GM23338 (cell line): ENCODE data around the gene SLC15A5. TPM values are rescaled to one million over a fixed set of nuclear protein-coding genes. Genes with fewer than 3 reads are reported as not detected.

Experiments
- ATAC-seq: fragments of 200-7000 bp; cut with Tn5 transposase; 3 replicates; pipeline ENCODE4 v1.9.1; 2020
- DNase-seq: peaks from one replicate; pipeline ENCODE4 v3.0.0-alpha.2; 2015; ENCODE audit warnings: low spot score
- H2AFZ ChIP-seq: fragments of 200-600 bp; sonication (generic); 2 replicates; pipeline ENCODE4 v1.8.0; 2016; ENCODE audit warnings: antibody characterized with exemption, mild to moderate bottlenecking, moderate library complexity
- H3F3A ChIP-seq: fragments of 200-600 bp; sonication (generic); replicated peaks from 2 replicates; pipeline ENCODE4 v1.8.0; 2017; ENCODE audit warnings: antibody characterized with exemption, mixed run types, low read depth
- H3K27ac ChIP-seq: fragments of 200-600 bp; sonication (generic); 2 replicates; pipeline ENCODE4 v1.6.1; 2016; ENCODE audit warnings: low read depth
- H3K27me3 ChIP-seq: fragments of 200-600 bp; sonication (generic); 2 replicates; pipeline ENCODE4 v1.8.0; 2016; ENCODE audit warnings: mild to moderate bottlenecking, mixed run types, moderate library complexity; ENCODE audit not compliant: insufficient read depth
- H3K36me3 ChIP-seq: fragments of 200-600 bp; sonication (generic); 2 replicates; pipeline ENCODE4 v1.8.0; 2016; ENCODE audit warnings: mild to moderate bottlenecking; ENCODE audit not compliant: insufficient read depth
- H3K4me1 ChIP-seq: fragments of 200-600 bp; sonication (generic); 2 replicates; pipeline ENCODE4 v1.8.0; 2016; ENCODE audit warnings: mild to moderate bottlenecking, moderate library complexity; ENCODE audit not compliant: insufficient read depth
- H3K4me2 ChIP-seq: fragments of 200-600 bp; sonication (generic); 2 replicates; pipeline ENCODE4 v1.7.1; 2017; ENCODE audit warnings: mixed run types
- H3K4me3 ChIP-seq: fragments of 200-600 bp; sonication (generic); 2 replicates; pipeline ENCODE4 v1.6.1; 2016; ENCODE audit warnings: mixed run types
- H3K79me2 ChIP-seq: fragments of 200-600 bp; sonication (generic); replicated peaks from 2 replicates; pipeline ENCODE4 v1.8.0; 2017; ENCODE audit warnings: mild to moderate bottlenecking; ENCODE audit not compliant: insufficient read depth
- H3K9me2 ChIP-seq: fragments of 200-600 bp; sonication (generic); 2 replicates; pipeline ENCODE4 v1.8.0; 2017; ENCODE audit not compliant: insufficient read depth
- H4K20me1 ChIP-seq: fragments of 200-600 bp; sonication (generic); replicated peaks from 2 replicates; pipeline ENCODE4 v1.8.0; 2017; ENCODE audit warnings: mild to moderate bottlenecking; ENCODE audit not compliant: insufficient read depth
- H3K27ac Mint-ChIP-seq: 2 replicates; pipeline ENCODE4 v1.8.0; 2020; ENCODE audit warnings: inconsistent platforms, mild to moderate bottlenecking, moderate library complexity, mixed read lengths
- H3K27me3 Mint-ChIP-seq: 3 replicates; pipeline ENCODE4 v1.8.0; 2022; ENCODE audit warnings: low read depth, mild to moderate bottlenecking, moderate library complexity, mixed read lengths, inconsistent platforms; ENCODE audit not compliant: insufficient read depth, poor library complexity
- H3K36me3 Mint-ChIP-seq: 3 replicates; pipeline ENCODE4 v1.8.0; 2021; ENCODE audit warnings: low read depth, mild to moderate bottlenecking, inconsistent platforms, moderate library complexity, mixed read lengths
- H3K4me1 Mint-ChIP-seq: 3 replicates; pipeline ENCODE4 v1.8.0; 2020; ENCODE audit warnings: mild to moderate bottlenecking, inconsistent platforms, mixed read lengths
- H3K4me3 Mint-ChIP-seq: 3 replicates; pipeline ENCODE4 v1.8.0; 2021; ENCODE audit warnings: moderate library complexity, mild to moderate bottlenecking, inconsistent platforms, mixed read lengths
- H3K9me3 Mint-ChIP-seq: 3 replicates; pipeline ENCODE4 v1.8.0; 2020; ENCODE audit warnings: moderate library complexity, mild to moderate bottlenecking, inconsistent platforms, mixed read lengths
- CREB1 ChIP-seq: fragments of 250-450 bp; sonication (Bioruptor Pico); IDR thresholded peaks from 2 replicates; pipeline ENCODE4 v1.5.0; 2020; ENCODE audit warnings: low read depth, mild to moderate bottlenecking, moderate library complexity
- CTCF ChIP-seq, 2 experiments: fragments of 200-600 bp in 1 of 2; sonication (generic) in 1 of 2; conservative IDR thresholded peaks; 2 replicates each; pipeline versions ENCODE4 v1.5.1 to v1.6.1; 2016 to 2017; ENCODE audit warnings: antibody characterized with exemption in 2 of 2, low read depth in 2 of 2, mild to moderate bottlenecking in 2 of 2, moderate library complexity in 1 of 2
- EZH2 ChIP-seq: fragments of 200-600 bp; sonication (generic); IDR thresholded peaks from one replicate; pipeline ENCODE4 v1.8.0; 2017; ENCODE audit warnings: antibody characterized with exemption, mild to moderate bottlenecking, low read depth; ENCODE audit not compliant: unreplicated experiment
- EZH2phosphoT487 ChIP-seq: fragments of 200-600 bp; sonication (generic); IDR thresholded peaks from one replicate; pipeline ENCODE4 v1.8.1; 2018; ENCODE audit warnings: antibody characterized with exemption; ENCODE audit not compliant: unreplicated experiment
- JUNB ChIP-seq: IDR thresholded peaks from one replicate; pipeline ENCODE4 v1.6.1; 2016; ENCODE audit warnings: antibody characterized with exemption; ENCODE audit not compliant: unreplicated experiment
- NANOG ChIP-seq: IDR thresholded peaks from 2 replicates; pipeline ENCODE4 v1.6.1; 2016; ENCODE audit warnings: antibody characterized with exemption, borderline replicate concordance
- POLR2AphosphoS5 ChIP-seq: IDR thresholded peaks from 2 replicates; pipeline ENCODE4 v1.6.1; 2016; ENCODE audit warnings: antibody characterized with exemption, low read depth
- REST ChIP-seq: IDR thresholded peaks from one replicate; pipeline ENCODE4 v1.6.1; 2018; ENCODE audit warnings: antibody characterized with exemption; ENCODE audit not compliant: unreplicated experiment
- STAT1 ChIP-seq: IDR thresholded peaks from one replicate; pipeline ENCODE4 v1.6.1; 2016; ENCODE audit warnings: antibody characterized with exemption; ENCODE audit not compliant: unreplicated experiment
- ZNF114 ChIP-seq: fragments of 250-450 bp; sonication (Bioruptor Pico); IDR thresholded peaks from 2 replicates; pipeline ENCODE4 v1.5.0; 2020; ENCODE audit warnings: mild to moderate bottlenecking, moderate library complexity
- ZNF331 ChIP-seq: fragments of 250-450 bp; sonication (Bioruptor Pico); IDR thresholded peaks from 2 replicates; pipeline ENCODE4 v1.5.0; 2020; ENCODE audit warnings: low read depth, mild to moderate bottlenecking, moderate library complexity
- polyA plus RNA-seq: library from polyadenylated mRNA; unstranded; fragments of >200 nt; fragmentation: Nextera tagmentation; extraction: Ambion mirVana; gene quantifications from 2 replicates; pipeline ENCODE4 v1.2.1, GENCODE V29; 2016
- total RNA-seq: library from RNA; depleted of rRNA; stranded (reverse); fragments of >200 nt; shearing (Covaris generic); gene quantifications from 2 replicates; pipeline ENCODE4 v1.2.3, GENCODE V29; 2014
- TF ChIP-seq, protein P1 (sequence below): fragments of 250-450 bp; sonication (Bioruptor Pico); IDR thresholded peaks from 2 replicates; pipeline ENCODE4 v1.5.0; 2020; ENCODE audit warnings: mild to moderate bottlenecking, moderate library complexity
- TF ChIP-seq, protein P2 (sequence below): IDR thresholded peaks from 2 replicates; pipeline ENCODE4 v1.6.1; 2016; ENCODE audit warnings: antibody characterized with exemption

Gene SLC15A5
- total and polyA plus RNA-seq, 2 experiments from 2014 or later = not detected

DNA sequence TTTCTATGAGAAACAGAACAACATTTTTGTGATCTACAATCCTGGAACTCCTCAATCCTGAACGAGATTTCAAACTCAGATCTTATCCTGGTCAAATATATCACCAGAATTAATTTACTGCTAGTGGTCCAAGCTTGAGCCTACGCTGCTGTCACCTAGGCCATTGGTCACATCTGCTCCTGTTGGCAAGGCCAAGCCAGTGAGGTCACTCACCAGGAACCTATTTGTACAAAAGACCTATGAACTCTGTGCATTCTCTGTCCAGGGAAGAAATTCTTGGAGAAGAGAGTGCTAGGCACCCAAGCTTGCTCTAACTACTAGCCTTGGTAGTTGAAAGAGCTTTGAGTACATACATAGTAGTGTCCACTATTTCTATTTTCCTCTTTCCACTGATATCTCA lies 106.1 kb downstream of the SLC15A5 start:
- H3K4me3 ChIP-seq = no peak overlapping the region
- H2AFZ ChIP-seq = no peak overlapping the region
- no peaks in the 10 kb centered on the region for H4K20me1 ChIP-seq
- no peak for TF ChIP-seq EZH2
- TF ChIP-seq STAT1 = no peak
- no peak for TF ChIP-seq ZNF114 (CRISPR knock-in tag)
- TF ChIP-seq, protein P1, sequence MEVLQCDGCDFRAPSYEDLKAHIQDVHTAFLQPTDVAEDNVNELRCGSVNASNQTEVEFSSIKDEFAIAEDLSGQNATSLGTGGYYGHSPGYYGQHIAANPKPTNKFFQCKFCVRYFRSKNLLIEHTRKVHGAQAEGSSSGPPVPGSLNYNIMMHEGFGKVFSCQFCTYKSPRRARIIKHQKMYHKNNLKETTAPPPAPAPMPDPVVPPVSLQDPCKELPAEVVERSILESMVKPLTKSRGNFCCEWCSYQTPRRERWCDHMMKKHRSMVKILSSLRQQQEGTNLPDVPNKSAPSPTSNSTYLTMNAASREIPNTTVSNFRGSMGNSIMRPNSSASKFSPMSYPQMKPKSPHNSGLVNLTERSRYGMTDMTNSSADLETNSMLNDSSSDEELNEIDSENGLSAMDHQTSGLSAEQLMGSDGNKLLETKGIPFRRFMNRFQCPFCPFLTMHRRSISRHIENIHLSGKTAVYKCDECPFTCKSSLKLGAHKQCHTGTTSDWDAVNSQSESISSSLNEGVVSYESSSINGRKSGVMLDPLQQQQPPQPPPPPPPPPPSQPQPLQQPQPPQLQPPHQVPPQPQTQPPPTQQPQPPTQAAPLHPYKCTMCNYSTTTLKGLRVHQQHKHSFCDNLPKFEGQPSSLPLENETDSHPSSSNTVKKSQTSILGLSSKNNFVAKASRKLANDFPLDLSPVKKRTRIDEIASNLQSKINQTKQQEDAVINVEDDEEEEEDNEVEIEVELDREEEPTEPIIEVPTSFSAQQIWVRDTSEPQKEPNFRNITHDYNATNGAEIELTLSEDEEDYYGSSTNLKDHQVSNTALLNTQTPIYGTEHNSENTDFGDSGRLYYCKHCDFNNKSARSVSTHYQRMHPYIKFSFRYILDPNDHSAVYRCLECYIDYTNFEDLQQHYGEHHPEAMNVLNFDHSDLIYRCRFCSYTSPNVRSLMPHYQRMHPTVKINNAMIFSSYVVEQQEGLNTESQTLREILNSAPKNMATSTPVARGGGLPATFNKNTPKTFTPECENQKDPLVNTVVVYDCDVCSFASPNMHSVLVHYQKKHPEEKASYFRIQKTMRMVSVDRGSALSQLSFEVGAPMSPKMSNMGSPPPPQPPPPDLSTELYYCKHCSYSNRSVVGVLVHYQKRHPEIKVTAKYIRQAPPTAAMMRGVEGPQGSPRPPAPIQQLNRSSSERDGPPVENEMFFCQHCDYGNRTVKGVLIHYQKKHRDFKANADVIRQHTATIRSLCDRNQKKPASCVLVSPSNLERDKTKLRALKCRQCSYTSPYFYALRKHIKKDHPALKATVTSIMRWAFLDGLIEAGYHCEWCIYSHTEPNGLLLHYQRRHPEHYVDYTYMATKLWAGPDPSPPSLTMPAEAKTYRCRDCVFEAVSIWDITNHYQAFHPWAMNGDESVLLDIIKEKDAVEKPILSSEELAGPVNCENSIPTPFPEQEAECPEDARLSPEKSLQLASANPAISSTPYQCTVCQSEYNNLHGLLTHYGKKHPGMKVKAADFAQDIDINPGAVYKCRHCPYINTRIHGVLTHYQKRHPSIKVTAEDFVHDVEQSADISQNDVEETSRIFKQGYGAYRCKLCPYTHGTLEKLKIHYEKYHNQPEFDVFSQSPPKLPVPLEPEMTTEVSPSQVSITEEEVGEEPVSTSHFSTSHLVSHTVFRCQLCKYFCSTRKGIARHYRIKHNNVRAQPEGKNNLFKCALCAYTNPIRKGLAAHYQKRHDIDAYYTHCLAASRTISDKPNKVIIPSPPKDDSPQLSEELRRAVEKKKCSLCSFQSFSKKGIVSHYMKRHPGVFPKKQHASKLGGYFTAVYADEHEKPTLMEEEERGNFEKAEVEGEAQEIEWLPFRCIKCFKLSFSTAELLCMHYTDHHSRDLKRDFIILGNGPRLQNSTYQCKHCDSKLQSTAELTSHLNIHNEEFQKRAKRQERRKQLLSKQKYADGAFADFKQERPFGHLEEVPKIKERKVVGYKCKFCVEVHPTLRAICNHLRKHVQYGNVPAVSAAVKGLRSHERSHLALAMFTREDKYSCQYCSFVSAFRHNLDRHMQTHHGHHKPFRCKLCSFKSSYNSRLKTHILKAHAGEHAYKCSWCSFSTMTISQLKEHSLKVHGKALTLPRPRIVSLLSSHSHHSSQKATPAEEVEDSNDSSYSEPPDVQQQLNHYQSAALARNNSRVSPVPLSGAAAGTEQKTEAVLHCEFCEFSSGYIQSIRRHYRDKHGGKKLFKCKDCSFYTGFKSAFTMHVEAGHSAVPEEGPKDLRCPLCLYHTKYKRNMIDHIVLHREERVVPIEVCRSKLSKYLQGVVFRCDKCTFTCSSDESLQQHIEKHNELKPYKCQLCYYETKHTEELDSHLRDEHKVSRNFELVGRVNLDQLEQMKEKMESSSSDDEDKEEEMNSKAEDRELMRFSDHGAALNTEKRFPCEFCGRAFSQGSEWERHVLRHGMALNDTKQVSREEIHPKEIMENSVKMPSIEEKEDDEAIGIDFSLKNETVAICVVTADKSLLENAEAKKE (CRISPR knock-in tag) = no peak
- no peak for TF ChIP-seq NANOG
- no peak for TF ChIP-seq JUNB
- TF ChIP-seq ZNF331 (CRISPR knock-in tag) = no peak
- no peak for TF ChIP-seq CREB1 (CRISPR knock-in tag)
- no peak for TF ChIP-seq CTCF (conservative IDR thresholded peaks at IDR 0.05; ENCODE audit: low read depth in 2 of 2)
- TF ChIP-seq REST = no peak
- TF ChIP-seq POLR2AphosphoS5 = no peak
- no peak for TF ChIP-seq EZH2phosphoT487
- TF ChIP-seq, protein P2, sequence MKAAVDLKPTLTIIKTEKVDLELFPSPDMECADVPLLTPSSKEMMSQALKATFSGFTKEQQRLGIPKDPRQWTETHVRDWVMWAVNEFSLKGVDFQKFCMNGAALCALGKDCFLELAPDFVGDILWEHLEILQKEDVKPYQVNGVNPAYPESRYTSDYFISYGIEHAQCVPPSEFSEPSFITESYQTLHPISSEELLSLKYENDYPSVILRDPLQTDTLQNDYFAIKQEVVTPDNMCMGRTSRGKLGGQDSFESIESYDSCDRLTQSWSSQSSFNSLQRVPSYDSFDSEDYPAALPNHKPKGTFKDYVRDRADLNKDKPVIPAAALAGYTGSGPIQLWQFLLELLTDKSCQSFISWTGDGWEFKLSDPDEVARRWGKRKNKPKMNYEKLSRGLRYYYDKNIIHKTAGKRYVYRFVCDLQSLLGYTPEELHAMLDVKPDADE = no peak
- H3K4me1 ChIP-seq = no peaks in the 10 kb centered on the region
- H3K9me2 ChIP-seq = 0 out of 2 replicates have a peak, but pooled peaks cover 8% of the 10 kb centered on the region
- Mint-ChIP-seq H3K9me3 (no peaks in the 10 kb centered on the region), H3K27ac (no peak overlapping the region), H3K27me3 (no peaks in the 10 kb centered on the region), H3K4me1 (no peaks in the 10 kb centered on the region), H3K4me3 (no peak overlapping the region), H3K36me3 (no peaks in the 10 kb centered on the region)
- H3K4me2 ChIP-seq = no peak overlapping the region
- H3K27ac ChIP-seq = no peak overlapping the region
- DNase-seq (no peak), ATAC-seq (no peak)
- no peaks in the 10 kb centered on the region for H3K27me3 ChIP-seq
- H3F3A ChIP-seq = no peaks in the 10 kb centered on the region
- H3K36me3 ChIP-seq = no peaks in the 10 kb centered on the region
- no peaks in the 10 kb centered on the region for H3K79me2 ChIP-seq
